HepG2 (cell line): ENCODE data around the gene DUS1L. TPM values are rescaled to one million over a fixed set of nuclear protein-coding genes. Genes with fewer than 3 reads are reported as not detected.

ENCODE experiments used
- ATAC-seq: fragments of 200-7000 bp; cut with Tn5 transposase; 3 replicates; pipeline ENCODE4 v1.9.1; 2020; ENCODE audit warnings: mild to moderate bottlenecking, moderate library complexity
- BruUV-seq: library from RNA; stranded (reverse); fragments of 400-500 nt; replicated peaks from 2 replicates; lab custom pipeline; 2021; lab: Mats Ljungman, UMichigan
- CTCF ChIA-PET: fragments of 300-600 bp; formaldehyde crosslinking; extraction: SDS; loops from one replicate; lab custom pipeline; 2021; ENCODE audit warnings: low total read pairs, inconsistent platforms, low intra/inter-chr PET ratio; lab: Yijun Ruan, JAX
- POLR2A ChIA-PET: fragments of 350-600 bp; sonication (Branson Sonifier 250); formaldehyde crosslinking; loops from one replicate; lab custom pipeline; 2020; ENCODE audit warnings: antibody characterized with exemption, inconsistent platforms; lab: Yijun Ruan, JAX
- DNase-seq: peaks from one replicate; pipeline ENCODE4 v3.0.0-alpha.2; 2015; ENCODE audit warnings: low spot score
- FAIRE-seq: peaks from 3 replicates; lab custom pipeline; 2011; peaks lifted over from hg19 to GRCh38; lab: Jason Lieb, UNC
- H2AFZ ChIP-seq: one replicate; pipeline ENCODE4 v1.6.1; 2011; ENCODE audit warnings: low read length, inconsistent platforms
- H3K27ac ChIP-seq: fragments of 300-600 bp; 3 replicates; pipeline ENCODE4 v1.8.0; 2011; ENCODE audit warnings: mixed run types, mild to moderate bottlenecking, mixed read lengths, low read length, inconsistent platforms; ENCODE audit not compliant: insufficient read depth; ENCODE audit errors: extremely low read length
- H3K27me3 ChIP-seq, 2 experiments: fragments of 200-600 bp in 1 of 2; 2 replicates in 1 of 2; 3 replicates in 1 of 2; pipeline versions ENCODE4 v1.6.0 to v1.8.0; 2011; ENCODE audit warnings: low read length in 2 of 2, mild to moderate bottlenecking in 2 of 2, moderate library complexity in 2 of 2, inconsistent platforms in 1 of 2; ENCODE audit not compliant: insufficient read depth in 2 of 2, control insufficient read depth in 1 of 2
- H3K36me3 ChIP-seq, 2 experiments: fragments of 200-600 bp in 1 of 2; replicated peaks in 1 of 2; 2 replicates in 1 of 2; 3 replicates in 1 of 2; pipeline versions ENCODE4 v1.5.1 to v1.8.0; 2011; ENCODE audit warnings: low read length in 2 of 2, inconsistent platforms in 1 of 2; ENCODE audit not compliant: insufficient read depth in 2 of 2, control insufficient read depth in 1 of 2
- H3K4me1 ChIP-seq: 2 replicates; pipeline ENCODE4 v1.5.1; 2012; ENCODE audit warnings: low read length, inconsistent platforms; ENCODE audit not compliant: insufficient read depth
- H3K4me2 ChIP-seq: 2 replicates; pipeline ENCODE4 v1.6.0; 2011; ENCODE audit warnings: low read depth, low read length, inconsistent platforms
- H3K4me3 ChIP-seq, 3 experiments: fragments of 200-600 bp in 1 of 3; sonication (generic), shearing (Covaris generic) in 1 of 3; replicated peaks in 1 of 3; 2 replicates each; pipeline ENCODE4 v1.5.1; 2011 to 2016; ENCODE audit warnings: low read length in 3 of 3, inconsistent platforms in 2 of 3, low read depth in 2 of 3, mild to moderate bottlenecking in 2 of 3, control low read depth in 1 of 3, mixed read lengths in 1 of 3; ENCODE audit not compliant: insufficient read depth in 1 of 3
- H3K79me2 ChIP-seq: one replicate; pipeline ENCODE4 v1.6.1; 2011; ENCODE audit warnings: low read length, inconsistent platforms; ENCODE audit not compliant: insufficient read depth
- H3K9ac ChIP-seq: 2 replicates; pipeline ENCODE4 v1.6.0; 2011; ENCODE audit warnings: mild to moderate bottlenecking, low read depth, low read length, inconsistent platforms; ENCODE audit not compliant: insufficient read depth
- H3K9me3 ChIP-seq: 2 replicates; pipeline ENCODE4 v1.5.1; 2012; ENCODE audit warnings: mild to moderate bottlenecking, low read length
- H4K20me1 ChIP-seq: 2 replicates; pipeline ENCODE4 v1.6.0; 2011; ENCODE audit warnings: inconsistent platforms, mild to moderate bottlenecking, low read length, moderate library complexity; ENCODE audit not compliant: insufficient read depth
- AHR ChIP-seq: IDR thresholded peaks from 2 replicates; pipeline ENCODE4 v1.6.1; 2018; ENCODE audit warnings: missing genetic modification reagents, missing compliant biosample characterization
- ARNT2 ChIP-seq: sonication (generic); formaldehyde crosslinking; IDR thresholded peaks from 2 replicates; pipeline ENCODE4 v1.8.0; 2022; ENCODE audit warnings: mild to moderate bottlenecking, low read depth, missing genetic modification reagents, moderate library complexity
- ATAD3A ChIP-seq: sonication (generic); formaldehyde crosslinking; IDR thresholded peaks from 2 replicates; pipeline ENCODE4 v1.4.0; 2020; ENCODE audit warnings: missing genetic modification reagents
- CENPT ChIP-seq: sonication (generic); formaldehyde crosslinking; IDR thresholded peaks from 2 replicates; pipeline ENCODE4 v1.8.0; 2022; ENCODE audit warnings: low read depth, mild to moderate bottlenecking, moderate library complexity, missing genetic modification reagents
- E2F1 ChIP-seq: sonication (generic); formaldehyde crosslinking; IDR thresholded peaks from 2 replicates; pipeline ENCODE4 v1.5.0; 2020; ENCODE audit warnings: missing genetic modification reagents
- HES4 ChIP-seq: sonication (generic); formaldehyde crosslinking; IDR thresholded peaks from 2 replicates; pipeline ENCODE4 v1.9.0; 2021; ENCODE audit warnings: mild to moderate bottlenecking, missing genetic modification reagents, borderline replicate concordance
- JUND ChIP-seq: sonication (generic); formaldehyde crosslinking; IDR thresholded peaks from 2 replicates; pipeline ENCODE4 v1.8.0; 2022; ENCODE audit warnings: mild to moderate bottlenecking, missing genetic modification reagents
- PCBP1 ChIP-seq: fragments of 200-400 bp; formaldehyde crosslinking; IDR thresholded peaks from 2 replicates; pipeline ENCODE4 v1.6.1; 2017; ENCODE audit warnings: mild to moderate bottlenecking, low read depth, low read length, borderline replicate concordance
- RXRA ChIP-seq: sonication (generic); formaldehyde crosslinking; IDR thresholded peaks from 2 replicates; pipeline ENCODE4 v1.5.1; 2020; ENCODE audit warnings: missing genetic modification reagents
- TBX2 ChIP-seq: sonication (generic); formaldehyde crosslinking; IDR thresholded peaks from 2 replicates; pipeline ENCODE4 v1.5.0; 2020; ENCODE audit warnings: missing genetic modification reagents, mild to moderate bottlenecking, borderline replicate concordance
- YEATS4 ChIP-seq: sonication (generic); formaldehyde crosslinking; IDR thresholded peaks from 2 replicates; pipeline ENCODE4 v1.4.0; 2020; ENCODE audit warnings: missing genetic modification reagents, borderline replicate concordance
- ZBTB38 ChIP-seq: sonication (generic); formaldehyde crosslinking; IDR thresholded peaks from 2 replicates; pipeline ENCODE4 v1.5.1; 2020; ENCODE audit warnings: mild to moderate bottlenecking, missing genetic modification reagents
- ZHX1 ChIP-seq: sonication (generic); formaldehyde crosslinking; IDR thresholded peaks from 2 replicates; pipeline ENCODE4 v1.8.1; 2022; ENCODE audit warnings: low read depth, mild to moderate bottlenecking, missing genetic modification reagents
- ZMYM2 ChIP-seq: sonication (generic); formaldehyde crosslinking; IDR thresholded peaks from 2 replicates; pipeline ENCODE4 v1.8.0; 2022; ENCODE audit warnings: mild to moderate bottlenecking, missing genetic modification reagents
- ZNF18 ChIP-seq: sonication (generic); formaldehyde crosslinking; IDR thresholded peaks from 2 replicates; pipeline ENCODE4 v1.8.0; 2022; ENCODE audit warnings: mild to moderate bottlenecking, missing genetic modification reagents; ENCODE audit not compliant: insufficient replicate concordance
- ZNF274 ChIP-seq: sonication (generic); formaldehyde crosslinking; IDR thresholded peaks from 2 replicates; pipeline ENCODE4 v1.5.1; 2020; ENCODE audit warnings: mild to moderate bottlenecking, missing genetic modification reagents
- ZNF777 ChIP-seq: sonication (generic); formaldehyde crosslinking; IDR thresholded peaks from 2 replicates; pipeline ENCODE4 v1.4.0; 2020; ENCODE audit warnings: missing genetic modification reagents
- ZSCAN21 ChIP-seq: sonication (generic); formaldehyde crosslinking; IDR thresholded peaks from 2 replicates; pipeline ENCODE4 v1.8.0; 2022; ENCODE audit warnings: mild to moderate bottlenecking, missing genetic modification reagents, moderate library complexity, borderline replicate concordance
- WGBS: methylation state at CpG from one replicate; pipeline ENCODE4 v1.1.6; 2017; ENCODE audit warnings: low lambda C conversion rate; 5-methylcytosine and 5-hydroxymethylcytosine counted together
- in situ Hi-C: cut with HindIII; loops from 2 replicates; pipeline ENCODE4 v1.10.0; 2017; ENCODE audit warnings: low pct_unique_long_range_greater_than_20kb; ENCODE audit not compliant: extremely low pct_ligation_motif_present
- intact Hi-C: fragments of 100-400 bp; cut with micrococcal nuclease; formaldehyde crosslinking; loops from one replicate; pipeline ENCODE4 v1.10.0; 2022; ENCODE audit not compliant: unreplicated experiment
- polyA plus RNA-seq, 8 experiments: library from polyadenylated mRNA; depleted of rRNA in 3 of 8; stranded (reverse) in 7 of 8; unstranded in 1 of 8; fragments of >200 nt; fragmentation: Illumina TruSeq in 4 of 8; extraction: Trizol in 4 of 8; gene quantifications; 2 replicates each; pipeline versions ENCODE4 v1.2.1 to v1.2.3, GENCODE V29; 2011 to 2016; ENCODE audit warnings: low read depth in 4 of 8, missing spikeins in 1 of 8, mixed read lengths in 1 of 8; ENCODE audit not compliant: insufficient read depth in 1 of 8
- total RNA-seq, 5 experiments: library from RNA; depleted of rRNA; stranded (reverse); fragments of >200 nt; fragmentation: Illumina TruSeq; extraction: Trizol; gene quantifications; 2 replicates each; pipeline ENCODE4 v1.2.3, GENCODE V29; 2016; ENCODE audit warnings: low read depth in 1 of 5

DUS1L gene
- total and polyA plus RNA-seq, 2 of the 13 experiments (the other 11 are each of a cell fraction or from before 2014, with no cell fraction given): 81.0 to 109 TPM

- H3K4me3 ChIP-seq: no peak overlapping the region
- no peak for ATAC-seq
- no peak overlapping the region for H3K4me2 ChIP-seq
- no peaks in the 10 kb centered on the region; the same call in 1 of the 2 replicates for H4K20me1 ChIP-seq
- POLR2A ChIA-PET: interaction anchor here (1.0 to 14.1 kb wide), 15 partner anchors 10 to 137 kb away, joined by 3 to 470 read pairs (median 10); partner anchors contain the start of genes DCXR, FASN, MAFG and NOTUM
- no peak for FAIRE-seq
- in situ Hi-C loops (no loop called here), intact Hi-C loops (no loop called here)
- BruUV-seq: TSS peak; percentile 18
- peak overlapping the region; percentile 68 for H3K27ac ChIP-seq
- peaks cover 82% of the 10 kb centered on the region for H3K4me1 ChIP-seq
- H3K79me2 ChIP-seq: peaks cover 35% of the 10 kb centered on the region
- no peak for DNase-seq
- CTCF ChIA-PET: interaction anchor here (0.6 to 6.8 kb wide), 6 partner anchors 18 to 135 kb away, joined by 3 to 181 read pairs (median 9); partner anchors contain the start of genes ASPSCR1 and NOTUM
- no peaks in the 10 kb centered on the region; a peak in 1 of 5 replicates for H3K27me3 ChIP-seq
- WGBS: 95% methylated on average over 33 of the region's 33 CpGs
- H2AFZ ChIP-seq: no peak overlapping the region
- H3K9me3 ChIP-seq: no peaks in the 10 kb centered on the region
- H3K9ac ChIP-seq: no peak overlapping the region; the same call in 1 of the 2 replicates
- H3K36me3 ChIP-seq: peaks cover 8 to 11% of the 10 kb centered on the region in 2 experiments; a peak in 3 of 5 replicates
- 0 out of 2 replicates have a peak, but pooled peaks have one; percentile 10 for TF ChIP-seq RXRA (CRISPR knock-in tag)
- TF ChIP-seq ARNT2: peak; percentile 14; the same call in 1 of the 2 replicates
- TF ChIP-seq ZBTB38: 0 out of 2 replicates have a peak, but pooled peaks have one; percentile 11
- TF ChIP-seq CENPT (CRISPR knock-in tag): no peak; the same call in 1 of the 2 replicates
- no peak for TF ChIP-seq ZNF18
- TF ChIP-seq ZSCAN21 (CRISPR knock-in tag): no peak
- TF ChIP-seq PCBP1: 0 out of 2 replicates have a peak, but pooled peaks have one; percentile 73
- no peak for TF ChIP-seq JUND (CRISPR knock-in tag)
- peak; percentile 37; the same call in 1 of the 2 replicates for TF ChIP-seq YEATS4 (CRISPR knock-in tag)
- 0 out of 2 replicates have a peak, but pooled peaks have one; percentile 39 for TF ChIP-seq TBX2
- TF ChIP-seq AHR (CRISPR knock-in tag): no peak
- no peak for TF ChIP-seq E2F1 (CRISPR knock-in tag)
- TF ChIP-seq ZNF777 (CRISPR knock-in tag): peak; percentile 44; the same call in 1 of the 2 replicates
- no peak for TF ChIP-seq ZMYM2 (CRISPR knock-in tag)
- TF ChIP-seq HES4: peak; percentile 3; the same call in 1 of the 2 replicates
- no peak for TF ChIP-seq ATAD3A (CRISPR knock-in tag)
- peak; percentile 49; the same call in 1 of the 2 replicates for TF ChIP-seq ZNF274 (CRISPR knock-in tag)
- no peak for TF ChIP-seq ZHX1
Measured at GRCh38 chr17:82018989-82019689, 46.5 kb downstream of the DUS1L start.
